GM12878 (cell line): ENCODE results near the gene PABPN1. TPM values are rescaled to one million over a fixed set of nuclear protein-coding genes. Genes with fewer than 3 reads are reported as not detected.

Experiments
- ATAC-seq: fragments of 200-7000 bp; cut with Tn5 transposase; 3 replicates; pipeline ENCODE4 v1.9.1; 2020; ENCODE audit warnings: mild to moderate bottlenecking, moderate library complexity
- BruUV-seq: library from RNA; stranded (reverse); fragments of 400-500 nt; replicated peaks from 2 replicates; lab custom pipeline; 2021; lab: Mats Ljungman, UMichigan
- CTCF ChIA-PET: fragments of 300-600 bp; sonication (Branson Sonifier 250); formaldehyde crosslinking; extraction: SDS; loops from one replicate; lab custom pipeline; 2021; ENCODE audit warnings: inconsistent platforms; lab: Yijun Ruan, JAX
- POLR2A ChIA-PET: fragments of 350-600 bp; formaldehyde crosslinking; extraction: SDS; loops from one replicate; lab custom pipeline; 2021; ENCODE audit warnings: inconsistent platforms; lab: Charles Lee
- RAD21 ChIA-PET: fragments of 300-600 bp; sonication (Branson Sonifier 250); formaldehyde crosslinking; loops from one replicate; lab custom pipeline; 2023; ENCODE audit warnings: antibody characterized with exemption; ENCODE audit not compliant: unreplicated experiment; lab: Charles Lee
- SMC1A ChIA-PET: fragments of 300-600 bp; sonication (Branson Sonifier 250); formaldehyde crosslinking; loops from one replicate; lab custom pipeline; 2023; ENCODE audit not compliant: unreplicated experiment, uncharacterized antibody; lab: Charles Lee
- DNase-seq: peaks from one replicate; pipeline ENCODE4 v3.0.0-alpha.2; 2011; ENCODE audit warnings: low read depth, low spot score
- FAIRE-seq: peaks from 3 replicates; lab custom pipeline; 2011; peaks lifted over from hg19 to GRCh38; lab: Jason Lieb, UNC
- H2AFZ ChIP-seq: 2 replicates; pipeline ENCODE4 v1.6.0; 2011; ENCODE audit warnings: low read depth, low read length, control low read depth; ENCODE audit not compliant: control insufficient read depth
- H3K27ac ChIP-seq: 2 replicates; pipeline ENCODE4 v1.5.1; 2011; ENCODE audit warnings: control low read depth; ENCODE audit not compliant: control insufficient read depth, insufficient read depth
- H3K27me3 ChIP-seq, 2 experiments: replicated peaks in 1 of 2; 2 replicates each; pipeline versions ENCODE4 v1.6.0 to v1.6.1; 2011; ENCODE audit warnings: low read length in 1 of 2; ENCODE audit not compliant: control insufficient read depth in 2 of 2, insufficient read depth in 2 of 2
- H3K36me3 ChIP-seq, 2 experiments: 2 replicates each; pipeline ENCODE4 v1.5.1; 2011; ENCODE audit warnings: low read length in 1 of 2; ENCODE audit not compliant: control insufficient read depth in 2 of 2, insufficient read depth in 2 of 2
- H3K4me1 ChIP-seq: 2 replicates; pipeline ENCODE4 v1.6.1; 2011; ENCODE audit warnings: mild to moderate bottlenecking, low read length, moderate library complexity, mixed read lengths; ENCODE audit not compliant: control insufficient read depth, insufficient read depth
- H3K4me2 ChIP-seq: 2 replicates; pipeline ENCODE4 v1.6.0; 2011; ENCODE audit warnings: control low read depth; ENCODE audit not compliant: control insufficient read depth, insufficient read depth
- H3K4me3 ChIP-seq: fragments of 200-600 bp; sonication (generic); 2 replicates; pipeline ENCODE4 v1.5.1; 2016
- H3K79me2 ChIP-seq: 2 replicates; pipeline ENCODE4 v1.6.0; 2011; ENCODE audit warnings: low read length; ENCODE audit not compliant: control insufficient read depth, insufficient read depth
- H3K9ac ChIP-seq: 2 replicates; pipeline ENCODE4 v1.8.0; 2011; ENCODE audit warnings: low read length, control low read depth, mixed read lengths; ENCODE audit not compliant: control insufficient read depth, insufficient read depth
- H3K9me3 ChIP-seq: replicated peaks from 3 replicates; pipeline ENCODE4 v1.5.1; 2011; ENCODE audit warnings: mild to moderate bottlenecking, low read length; ENCODE audit not compliant: control insufficient read depth, insufficient read depth
- H4K20me1 ChIP-seq: 2 replicates; pipeline ENCODE4 v1.6.0; 2011; ENCODE audit not compliant: control insufficient read depth, insufficient read depth
- BMI1 ChIP-seq: fragments of 450-650 bp; IDR thresholded peaks from 2 replicates; pipeline ENCODE4 v1.6.1; 2016; ENCODE audit warnings: mild to moderate bottlenecking, moderate library complexity, borderline replicate concordance
- CBX3 ChIP-seq: fragments of 200-600 bp; sonication (generic); IDR thresholded peaks from 2 replicates; pipeline ENCODE4 v1.6.1; 2016; ENCODE audit warnings: low read depth, borderline replicate concordance
- CEBPB ChIP-seq, 2 experiments: fragments of 150-350 bp in 1 of 2; IDR thresholded peaks; 2 replicates each; pipeline ENCODE4 v1.6.1; 2012 to 2014; ENCODE audit warnings: low read depth in 2 of 2, low read length in 2 of 2, borderline replicate concordance in 1 of 2, inconsistent platforms in 1 of 2
- CEBPZ ChIP-seq: fragments of 150-350 bp; IDR thresholded peaks from 2 replicates; pipeline ENCODE4 v1.6.1; 2016; ENCODE audit warnings: low read depth, low read length
- E2F8 ChIP-seq: fragments of 450-650 bp; IDR thresholded peaks from 2 replicates; pipeline ENCODE4 v1.6.1; 2018; ENCODE audit warnings: mild to moderate bottlenecking, low read depth, moderate library complexity; ENCODE audit not compliant: partially characterized antibody
- IRF3 ChIP-seq: fragments of 450-650 bp; IDR thresholded peaks from 2 replicates; pipeline ENCODE4 v1.6.1; 2014; ENCODE audit warnings: mild to moderate bottlenecking
- MTA2 ChIP-seq: fragments of 450-650 bp; IDR thresholded peaks from 2 replicates; pipeline ENCODE4 v1.6.1; 2016; ENCODE audit warnings: low read depth, mild to moderate bottlenecking, moderate library complexity
- POLR2A ChIP-seq: IDR thresholded peaks from 2 replicates; pipeline ENCODE4 v1.6.1; 2011; ENCODE audit warnings: low read depth, mild to moderate bottlenecking, low read length
- RBBP5 ChIP-seq: fragments of 200-600 bp; sonication (generic); conservative IDR thresholded peaks from 2 replicates; pipeline ENCODE4 v1.6.1; 2016
- YY1 ChIP-seq: IDR thresholded peaks from 2 replicates; pipeline ENCODE4 v1.6.1; 2011; ENCODE audit warnings: low read depth, mild to moderate bottlenecking, low read length
- ZBTB4 ChIP-seq: fragments of 450-650 bp; formaldehyde crosslinking; IDR thresholded peaks from 2 replicates; pipeline ENCODE4 v1.4.0; 2022; ENCODE audit warnings: mild to moderate bottlenecking, moderate library complexity
- WGBS: methylation state at CpG from one replicate; pipeline ENCODE4 v1.1.6; 2016; ENCODE audit warnings: low lambda C conversion rate; ENCODE audit not compliant: insufficient replicate concordance, insufficient coverage; ENCODE audit errors: missing lambda C conversion rate; 5-methylcytosine and 5-hydroxymethylcytosine counted together
- in situ Hi-C: fragments of 300-500 bp; cut with MboI; formaldehyde crosslinking; loops from 9 replicates; pipeline ENCODE4 v1.14.3; 2018; ENCODE audit warnings: mixed read lengths
- intact Hi-C: fragments of 100-400 bp; cut with micrococcal nuclease; formaldehyde crosslinking; loops from one replicate; pipeline ENCODE4 v1.14.2; 2022; ENCODE audit not compliant: unreplicated experiment
- polyA plus RNA-seq, 11 experiments: library from polyadenylated mRNA; depleted of rRNA in 4 of 11; unstranded in 6 of 11; stranded (reverse) in 5 of 11; fragments of >200 nt; fragmentation: Nextera tagmentation in 4 of 11; fragmentation: Illumina TruSeq in 1 of 11; extraction: Ambion mirVana in 4 of 11; extraction: Trizol in 1 of 11; gene quantifications; 1 replicate in 1 of 11; 2 replicates in 10 of 11; pipeline versions ENCODE4 v1.2.1 to v1.2.3, GENCODE V29; 2011 to 2016; ENCODE audit warnings: inconsistent platforms in 2 of 11, missing spikeins in 2 of 11, low read depth in 1 of 11
- total RNA-seq, 4 experiments: library from RNA; depleted of rRNA in 3 of 4; stranded (reverse); fragments of >200 nt in 3 of 4; fragmentation: Illumina TruSeq in 1 of 4; extraction: Trizol in 1 of 4; gene quantifications; 2 replicates each; pipeline versions ENCODE4 v1.2.1 to v1.2.3, GENCODE V29; 2013 to 2021
- TF ChIP-seq, protein P1 (sequence below): fragments of 450-650 bp; IDR thresholded peaks from 2 replicates; pipeline ENCODE4 v1.6.1; 2017; ENCODE audit warnings: borderline replicate concordance

PABPN1 gene
- total and polyA plus RNA-seq, 10 of the 15 experiments (the other 5 are each of a cell fraction or from before 2014, with no cell fraction given), result 31.3 to 248 (median 103) TPM

DNA sequence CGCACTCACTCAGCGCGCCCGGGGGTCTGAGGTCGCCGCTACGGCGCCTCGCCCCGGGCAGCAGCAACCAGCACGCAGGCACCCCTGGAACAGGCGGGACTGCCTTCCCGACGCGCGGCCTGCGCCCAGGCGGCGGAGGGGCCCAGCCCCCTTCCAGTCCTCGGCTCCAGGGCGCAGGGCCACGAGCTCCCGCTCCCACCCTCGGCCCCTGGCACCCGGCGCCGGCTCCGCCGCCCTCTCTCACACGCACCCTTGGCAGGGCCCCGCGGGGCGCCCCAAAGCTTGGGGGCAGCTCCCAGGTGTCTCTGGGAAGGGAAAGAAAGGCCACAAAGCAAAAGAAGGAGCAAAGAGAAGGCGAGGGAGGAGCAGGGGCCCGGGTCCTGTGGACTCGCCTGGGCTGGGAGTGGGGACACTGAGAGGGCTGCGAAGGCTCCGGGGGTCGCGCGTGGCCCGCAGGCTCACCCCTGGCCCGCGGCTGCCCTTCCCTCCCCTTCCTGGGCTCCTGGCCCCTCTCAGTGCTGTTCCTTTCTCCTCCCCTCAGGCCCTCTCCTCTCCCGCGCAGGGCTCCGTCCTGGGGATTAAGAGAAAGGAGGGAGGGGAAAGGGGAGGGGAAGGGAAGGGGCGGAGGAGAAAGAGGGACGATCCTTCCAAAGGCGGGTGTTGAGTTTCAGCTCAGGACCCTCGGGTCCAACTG lies 44.6 kb downstream of the PABPN1 start:
- SMC1A ChIA-PET, result no interaction called here
- no peak overlapping the region for H2AFZ ChIP-seq
- CTCF ChIA-PET, result no interaction called here
- FAIRE-seq (no peak), ATAC-seq (no peak), DNase-seq (no peak)
- H3K36me3 ChIP-seq, result no peaks in the 10 kb centered on the region
- H3K9me3 ChIP-seq, result no peaks in the 10 kb centered on the region
- H3K27ac ChIP-seq, result no peak overlapping the region
- POLR2A ChIA-PET, result no interaction called here
- BruUV-seq, result no TSS peak
- intact Hi-C loops (no loop called here), in situ Hi-C loops (no loop called here)
- RAD21 ChIA-PET, result no interaction called here
- no peak overlapping the region for H3K4me3 ChIP-seq
- no peak overlapping the region for H3K4me2 ChIP-seq
- 46% methylated on average over 46 of the region's 51 CpGs for WGBS
- H4K20me1 ChIP-seq, result no peaks in the 10 kb centered on the region
- H3K4me1 ChIP-seq, result no peaks in the 10 kb centered on the region
- H3K79me2 ChIP-seq, result no peaks in the 10 kb centered on the region
- H3K9ac ChIP-seq, result no peak overlapping the region
- H3K27me3 ChIP-seq, result peaks cover 0 to 8% of the 10 kb centered on the region in 2 experiments; a peak in 3 of 4 replicates
- TF ChIP-seq, protein P1, sequence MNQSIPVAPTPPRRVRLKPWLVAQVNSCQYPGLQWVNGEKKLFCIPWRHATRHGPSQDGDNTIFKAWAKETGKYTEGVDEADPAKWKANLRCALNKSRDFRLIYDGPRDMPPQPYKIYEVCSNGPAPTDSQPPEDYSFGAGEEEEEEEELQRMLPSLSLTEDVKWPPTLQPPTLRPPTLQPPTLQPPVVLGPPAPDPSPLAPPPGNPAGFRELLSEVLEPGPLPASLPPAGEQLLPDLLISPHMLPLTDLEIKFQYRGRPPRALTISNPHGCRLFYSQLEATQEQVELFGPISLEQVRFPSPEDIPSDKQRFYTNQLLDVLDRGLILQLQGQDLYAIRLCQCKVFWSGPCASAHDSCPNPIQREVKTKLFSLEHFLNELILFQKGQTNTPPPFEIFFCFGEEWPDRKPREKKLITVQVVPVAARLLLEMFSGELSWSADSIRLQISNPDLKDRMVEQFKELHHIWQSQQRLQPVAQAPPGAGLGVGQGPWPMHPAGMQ, result no peak
- TF ChIP-seq RBBP5 (no peak), POLR2A (no peak), ZBTB4 (no peak), YY1 (no peak), CEBPZ (no peak), BMI1 (no peak), MTA2 (no peak), CEBPB (IDR thresholded peaks at IDR 0.05; ENCODE audit: borderline replicate concordance in 1 of 2, low read depth in 2 of 2, low read length in 2 of 2) (no peak), IRF3 (no peak), CBX3 (no peak), E2F8 (no peak)
